ENCODE results near the gene GLIS1. TPM values are rescaled to one million over a fixed set of nuclear protein-coding genes. Genes with fewer than 3 reads are reported as not detected.

GLIS1 gene
- total RNA-seq, 1 experiment from 2014 or later = 0.71 TPM

GRCh38 chr1:53511323-53511932 is 227.5 kb downstream of the GLIS1 start:
- no peak for DNase-seq (ENCODE audit: low read depth)

DNA sequence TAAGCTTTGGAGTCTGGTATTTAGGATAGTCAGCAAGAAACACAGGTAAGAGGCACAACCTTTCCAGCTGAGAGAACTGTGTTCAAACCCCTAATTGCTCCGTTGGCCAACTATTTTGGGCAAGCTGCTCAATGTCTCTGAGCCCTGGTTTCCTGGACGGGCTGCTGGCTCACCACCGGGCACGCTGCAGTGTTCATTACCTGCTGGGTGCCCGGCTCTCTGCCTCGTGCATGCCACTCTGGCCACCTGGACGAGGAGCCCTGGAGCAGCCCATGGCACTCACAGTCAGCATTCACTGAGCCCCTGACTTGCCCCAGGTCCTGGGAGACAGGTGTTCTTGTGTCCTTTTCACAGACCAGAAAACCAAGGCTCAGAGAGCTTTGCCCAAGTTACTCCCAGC is 228.7 kb downstream of the GLIS1 start:
- DNase-seq (ENCODE audit: low read depth) = no peak

GRCh38 chr1:53509775-53510174 is 229.2 kb downstream of the GLIS1 start:
- no peak for DNase-seq (ENCODE audit: low read depth)

- DNase-seq (ENCODE audit: low read depth) = peak; percentile 61
Observed at GRCh38 chr1:53508991-53509666, 229.8 kb downstream of the GLIS1 start.

DNA sequence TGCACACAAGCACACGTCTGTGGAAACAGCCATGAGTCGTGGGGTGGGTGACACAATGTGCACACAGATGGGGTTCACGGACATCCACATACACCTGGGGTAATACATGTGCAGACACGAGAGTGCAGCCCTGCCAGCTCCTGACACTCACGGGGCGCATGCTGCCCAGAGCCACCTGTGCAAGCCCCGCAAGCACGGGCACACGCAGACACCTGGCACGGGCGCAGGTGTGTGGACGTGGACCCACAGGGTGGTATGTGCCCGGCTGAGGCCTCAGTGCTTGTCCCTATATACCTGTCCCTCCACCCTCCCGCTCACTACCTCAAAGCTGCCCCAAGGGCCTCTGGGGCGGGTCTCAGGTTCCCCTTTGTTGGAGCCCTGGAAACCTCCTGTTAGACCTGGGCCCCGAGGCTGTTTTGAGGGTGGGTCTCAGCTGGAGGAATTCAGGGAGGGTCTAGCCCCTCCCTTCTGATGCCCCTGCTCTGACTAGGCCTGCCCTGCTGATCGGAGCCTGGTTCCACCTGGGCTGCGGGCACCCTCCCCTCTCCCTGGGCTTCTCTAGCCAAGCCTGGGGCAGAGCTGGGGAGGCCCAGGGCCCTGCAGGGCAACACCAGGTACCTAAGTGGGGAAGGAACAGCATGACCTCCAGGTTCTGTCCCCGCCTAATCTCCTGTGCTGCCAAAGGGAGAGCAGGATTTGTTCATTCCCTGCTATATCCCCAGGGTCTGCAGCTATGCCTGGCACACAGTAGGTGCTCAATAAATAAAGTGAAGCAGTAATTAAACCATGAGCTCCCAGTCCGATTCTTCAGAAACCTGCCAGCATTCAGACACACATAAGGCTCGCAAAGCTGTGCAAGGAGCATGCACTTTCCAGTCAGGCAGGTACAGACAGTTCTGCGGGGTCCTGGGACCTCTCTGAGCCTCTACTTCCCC is 230.6 kb downstream of the GLIS1 start:
- no peak for DNase-seq (ENCODE audit: low read depth)

DNA sequence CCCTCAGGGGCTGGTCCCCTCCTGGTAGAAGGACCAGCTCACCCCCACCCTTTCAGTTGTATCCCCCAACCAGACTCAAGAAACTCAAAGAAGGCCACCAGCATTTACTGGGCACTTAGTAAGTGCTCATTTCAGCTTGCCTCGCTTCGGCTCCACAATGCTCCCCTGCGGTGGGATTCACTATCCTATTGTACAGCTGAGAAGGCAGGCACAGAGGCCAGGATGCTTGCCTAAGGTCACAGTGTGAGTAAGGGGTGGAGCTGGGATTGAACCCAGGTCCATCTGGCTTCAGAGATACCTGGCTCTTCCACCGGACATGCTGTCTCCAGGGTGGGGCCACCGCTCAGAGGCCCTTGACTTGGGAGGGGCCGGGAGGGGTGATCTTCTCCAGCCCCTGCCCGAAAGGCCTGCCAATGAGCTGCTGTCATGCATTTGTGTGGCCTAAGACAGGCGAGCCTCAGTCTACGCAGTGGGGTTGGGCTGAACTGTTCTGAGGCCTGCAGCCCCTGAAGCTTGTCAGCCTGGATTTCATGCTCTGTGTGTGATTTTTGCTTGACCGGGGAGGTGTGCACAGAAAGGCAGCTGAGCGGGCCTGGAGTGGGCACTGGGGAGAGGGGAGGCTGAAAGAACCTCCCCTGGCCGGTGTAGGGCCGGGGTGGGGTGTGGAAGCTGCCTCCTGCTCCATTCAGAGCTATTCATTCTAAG is 231.7 kb downstream of the GLIS1 start:
- no peak for DNase-seq (ENCODE audit: low read depth)

GRCh38 chr1:53506355-53507050 is 232.5 kb downstream of the GLIS1 start:
- no peak for DNase-seq (ENCODE audit: low read depth)

DNA sequence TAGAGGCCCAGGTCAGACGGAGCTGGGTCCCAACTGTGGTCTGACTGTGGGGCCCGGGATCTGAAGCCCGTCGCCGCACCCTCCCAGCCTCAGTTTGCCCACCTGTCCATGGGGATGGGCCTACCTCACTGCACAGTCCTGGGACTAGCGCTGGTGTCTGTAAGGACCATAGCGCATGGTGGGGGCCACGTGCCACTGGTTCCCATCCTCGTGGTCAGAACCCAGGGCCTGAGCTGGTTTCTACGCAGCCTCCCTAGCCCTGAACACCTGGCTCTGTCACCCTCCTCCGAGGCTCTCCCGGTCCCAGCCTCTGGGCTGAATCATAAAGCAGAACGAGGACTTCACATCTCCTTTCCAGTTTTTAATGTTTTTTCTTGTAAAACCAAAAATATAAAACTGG is 233.1 kb downstream of the GLIS1 start:
- no peak for DNase-seq (ENCODE audit: low read depth)

- DNase-seq (ENCODE audit: low read depth) = no peak
Observed at GRCh38 chr1:53505401-53505800, 233.6 kb downstream of the GLIS1 start.

GRCh38 chr1:53504901-53505300 is 234.1 kb downstream of the GLIS1 start:
- DNase-seq (ENCODE audit: low read depth) = no peak

- no peak for DNase-seq (ENCODE audit: low read depth)
Observed at GRCh38 chr1:53503433-53504217, 235.3 kb downstream of the GLIS1 start.

DNA sequence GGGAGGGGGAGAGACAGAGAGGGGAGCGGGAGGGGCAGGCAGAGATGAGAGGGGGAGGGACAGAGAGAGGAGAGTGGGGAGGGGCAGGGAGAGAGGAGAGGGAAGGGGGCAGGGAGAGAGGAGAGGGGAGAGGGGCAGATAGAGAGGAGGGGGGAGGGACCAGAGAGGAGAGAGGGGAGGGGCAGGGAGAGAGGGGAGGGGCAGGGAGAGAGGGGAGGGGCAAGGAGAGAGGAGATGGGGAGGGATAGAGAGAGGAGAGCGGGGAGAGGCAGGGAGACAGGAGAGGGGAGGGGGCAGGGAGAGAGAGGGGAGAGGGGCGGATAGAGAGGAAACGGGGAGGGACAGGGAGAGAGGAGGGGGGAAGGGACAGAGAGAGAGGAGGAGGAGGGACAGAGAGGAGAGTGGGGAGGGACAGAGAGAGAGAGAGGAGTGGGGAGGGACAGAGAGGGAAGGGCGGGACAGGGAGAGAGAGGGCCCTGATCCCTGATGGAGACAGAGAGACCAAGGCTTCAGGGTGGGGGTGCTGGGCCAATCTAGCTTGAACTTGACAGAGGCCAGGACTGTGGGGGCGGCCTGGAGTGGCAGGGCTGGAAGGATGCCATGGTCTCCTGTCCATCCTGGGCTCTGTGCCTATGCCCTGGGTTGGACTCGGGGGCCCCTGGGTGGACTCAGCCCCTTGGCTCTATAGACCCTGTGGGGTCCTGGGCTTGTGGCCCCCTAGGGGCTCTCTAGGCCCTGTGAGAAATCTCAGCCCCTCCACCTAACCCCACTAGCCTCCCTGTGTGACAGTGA is 236.1 kb downstream of the GLIS1 start:
- DNase-seq (ENCODE audit: low read depth) = no peak

DNA sequence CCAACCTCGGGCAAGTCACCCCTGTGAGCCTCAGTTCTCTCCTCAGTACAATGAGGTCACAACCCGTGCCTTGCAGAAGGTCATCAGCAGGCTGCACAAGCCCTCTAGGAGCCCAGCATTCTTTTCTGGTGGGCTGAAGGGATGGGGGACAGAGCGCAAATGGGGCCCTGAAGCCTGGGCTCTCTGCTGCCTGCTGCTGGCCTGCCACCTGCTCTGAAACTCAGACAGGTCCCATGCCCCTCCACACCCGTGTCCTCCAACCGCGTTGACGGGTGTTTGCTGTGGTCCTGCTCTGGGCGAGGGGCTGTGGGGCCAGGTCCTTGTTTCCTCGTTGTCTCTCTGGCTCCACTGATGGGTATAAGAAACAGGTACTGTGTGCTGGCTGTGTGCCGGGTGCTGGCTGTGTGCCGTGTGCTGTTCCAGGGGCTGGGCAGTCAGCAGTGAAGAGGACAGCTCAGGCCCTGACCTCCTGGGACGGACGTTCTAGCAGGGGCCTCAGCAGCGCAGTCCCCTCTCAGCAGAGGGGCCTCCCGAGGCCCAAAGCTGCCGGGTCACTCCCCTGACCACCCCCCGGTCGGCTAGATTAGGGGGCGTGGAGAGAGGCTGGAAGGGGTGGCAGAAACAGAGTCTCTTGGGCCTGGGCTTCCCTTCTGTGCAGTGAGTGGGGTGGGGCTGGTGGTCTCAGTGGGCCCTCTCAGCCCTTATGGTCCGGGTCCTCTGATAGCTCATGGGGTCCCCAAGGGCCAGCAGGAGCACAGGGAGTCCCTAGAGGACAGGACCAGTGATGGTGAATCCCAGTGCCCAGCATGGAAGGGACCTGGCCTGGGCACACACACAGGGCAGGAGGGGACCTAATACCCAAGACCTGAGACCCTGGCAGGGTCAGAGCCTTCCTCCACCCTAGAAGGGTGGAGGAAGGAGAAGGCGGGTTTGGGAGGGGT is 237.6 kb downstream of the GLIS1 start:
- DNase-seq (ENCODE audit: low read depth) = no peak

GRCh38 chr1:53500204-53501064 is 238.5 kb downstream of the GLIS1 start:
- DNase-seq (ENCODE audit: low read depth) = no peak

DNA sequence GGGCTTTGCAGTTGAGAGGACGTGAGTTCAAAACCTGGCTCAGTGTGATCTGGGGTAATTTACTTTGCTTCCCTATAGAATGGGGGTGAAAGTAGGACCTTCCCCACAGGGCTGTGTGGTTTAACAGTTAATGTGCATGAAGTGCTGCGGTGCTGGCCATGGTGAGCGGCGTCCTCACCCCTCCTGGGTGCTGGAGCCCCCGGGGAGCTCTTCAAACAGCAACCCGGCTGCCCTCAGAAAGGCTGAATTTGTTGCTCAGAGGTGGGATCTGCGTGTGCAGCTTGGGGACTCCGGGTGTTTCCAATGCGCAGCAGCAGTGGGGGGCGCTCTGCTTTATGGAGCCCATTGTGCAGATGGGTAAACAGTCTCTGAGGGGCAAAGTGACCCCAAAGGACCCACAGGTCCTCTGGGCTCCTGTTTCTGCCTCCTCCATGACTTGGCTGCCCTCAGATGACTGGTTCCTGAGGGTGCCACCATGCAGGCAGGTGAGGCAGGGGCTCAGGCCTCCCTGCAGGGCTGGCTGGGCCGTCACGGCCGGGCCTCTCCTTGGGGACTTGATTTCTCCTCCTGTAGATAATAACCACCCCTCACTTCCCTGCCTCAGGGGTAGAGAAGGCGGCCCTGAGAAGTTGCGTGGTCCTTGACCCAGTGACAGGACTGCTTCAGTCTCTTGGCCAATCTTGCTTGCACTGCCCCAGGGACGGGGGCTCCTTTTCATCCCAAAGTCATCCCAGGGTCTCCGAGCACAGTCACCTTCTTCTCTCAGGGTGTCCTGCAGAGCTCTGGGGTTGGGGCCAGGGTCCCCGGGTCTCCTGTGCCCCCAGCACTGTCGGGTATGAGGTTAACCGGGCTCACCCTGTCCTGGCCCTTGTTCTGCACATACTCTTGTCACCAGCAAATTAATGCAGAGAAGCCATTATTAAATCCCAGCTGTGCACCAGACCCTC is 239.4 kb downstream of the GLIS1 start:
- no peak for DNase-seq (ENCODE audit: low read depth)

- peak; percentile 23 for DNase-seq (ENCODE audit: low read depth)
Observed at GRCh38 chr1:53498555-53499131, 240.3 kb downstream of the GLIS1 start.

All from HT1080 (cell line).